Stimulated activated CD4-positive, alpha-beta T cell treated with anti-CD3 and anti-CD28 coated beads, Interleukin-4, amount 100 ng/mL, for 4 hours (primary cell): ENCODE measurements around the gene RAB40B.

Source experiments
- DNase-seq, 2 experiments: peaks; one replicate each; pipeline ENCODE4 v3.0.0-alpha.2; 2020

RAB40B gene

DNA sequence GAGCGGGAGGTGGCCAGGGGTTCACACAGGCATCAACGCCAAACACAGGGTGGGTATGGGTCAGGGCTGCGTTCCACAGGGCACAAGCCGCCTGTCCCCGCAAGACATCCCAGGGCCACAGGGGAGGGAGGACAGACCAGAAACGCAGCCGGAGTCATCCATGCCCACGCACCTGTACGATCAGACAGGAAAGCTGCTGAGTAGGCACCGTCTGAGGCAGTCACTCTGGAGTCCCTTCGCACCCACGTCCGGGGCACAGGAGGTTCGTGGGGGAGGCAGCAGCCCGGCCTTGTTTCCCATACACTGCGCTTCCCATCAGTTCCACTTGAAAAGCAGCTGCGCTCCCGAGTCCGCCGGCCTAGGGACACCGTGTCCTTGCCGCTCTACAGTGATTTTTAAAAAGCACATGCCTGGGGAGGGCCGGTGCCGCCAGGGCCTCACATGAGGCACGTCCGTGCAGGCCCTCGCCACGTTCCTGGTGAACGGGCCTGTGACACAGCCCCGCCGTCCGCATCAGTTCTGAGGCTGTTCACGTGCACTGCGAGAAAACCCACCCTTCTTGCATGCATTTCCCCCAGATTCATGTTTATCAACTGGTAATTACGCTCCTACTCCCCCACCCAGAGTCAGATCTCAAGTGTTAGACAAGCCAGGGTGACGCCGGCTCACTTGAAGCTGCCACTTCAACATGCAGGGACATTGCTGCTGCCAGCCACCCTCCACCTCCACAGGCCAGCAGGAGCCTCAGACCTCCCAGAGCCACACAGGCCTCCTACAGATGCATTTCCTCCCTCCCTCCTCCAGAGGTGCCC lies 85.0 kb downstream of the RAB40B start:
- DNase-seq = no peak

DNA sequence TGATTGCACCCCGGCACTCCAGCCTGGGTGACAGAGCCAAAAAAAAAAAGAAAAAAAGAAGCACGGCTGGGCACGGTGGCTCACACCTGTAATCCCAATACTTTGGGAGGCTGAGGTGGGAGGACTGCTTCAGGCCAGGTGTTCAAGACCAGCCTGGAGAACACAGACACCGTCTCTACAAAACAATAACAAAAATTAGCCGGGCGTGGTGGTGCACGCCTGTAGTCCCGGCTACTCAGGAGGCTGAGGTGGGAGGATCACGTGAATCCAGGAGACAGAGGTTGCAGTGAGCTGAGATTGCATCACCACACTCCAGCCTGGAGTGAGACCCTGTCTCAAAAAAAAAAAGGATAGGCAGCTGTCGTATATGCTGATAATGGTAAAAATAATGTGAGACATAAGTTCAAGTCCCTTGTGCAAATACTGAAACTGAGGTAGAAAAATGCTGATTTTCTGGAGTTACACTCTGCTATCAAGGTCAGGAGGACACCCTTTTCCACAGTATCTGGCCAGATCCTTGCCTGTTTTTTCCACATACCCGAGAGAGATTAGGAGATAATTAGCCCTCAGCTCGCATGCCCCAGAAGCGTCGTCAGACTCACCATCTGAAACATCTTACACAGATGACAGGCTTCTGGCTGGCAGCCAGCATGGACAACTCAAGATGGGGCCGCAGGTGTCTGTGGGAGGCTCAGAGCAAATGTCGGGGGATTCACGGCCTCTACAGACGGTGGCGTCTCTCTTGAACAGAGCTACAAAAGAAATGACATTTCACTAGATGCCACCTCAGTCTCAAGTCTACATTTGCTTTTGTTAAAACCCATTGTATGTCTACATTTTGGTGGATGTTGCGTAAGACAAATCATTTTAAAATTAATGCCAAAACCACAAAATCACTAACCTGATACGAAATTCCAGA lies 87.1 kb downstream of the RAB40B start:
- DNase-seq = no peak

DNA sequence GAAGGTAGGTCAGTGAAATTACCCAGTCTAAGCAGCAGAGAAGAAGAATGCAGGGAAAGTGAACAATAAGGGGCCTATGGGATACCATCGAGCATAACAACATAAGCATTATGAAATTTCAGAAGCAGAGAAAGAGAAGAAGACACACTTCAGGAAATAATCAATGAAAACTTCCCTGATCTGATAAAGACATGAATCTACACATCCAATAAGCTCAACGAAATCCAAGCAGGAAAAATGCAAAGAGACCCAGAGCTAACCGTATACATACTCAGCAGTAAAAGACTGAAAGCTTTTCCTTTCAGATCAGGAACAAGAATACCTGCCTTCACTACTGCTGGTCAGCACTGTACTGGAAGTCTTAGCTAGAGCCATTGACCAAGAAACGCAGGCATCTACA lies 88.8 kb downstream of the RAB40B start:
- no peak for DNase-seq

DNA sequence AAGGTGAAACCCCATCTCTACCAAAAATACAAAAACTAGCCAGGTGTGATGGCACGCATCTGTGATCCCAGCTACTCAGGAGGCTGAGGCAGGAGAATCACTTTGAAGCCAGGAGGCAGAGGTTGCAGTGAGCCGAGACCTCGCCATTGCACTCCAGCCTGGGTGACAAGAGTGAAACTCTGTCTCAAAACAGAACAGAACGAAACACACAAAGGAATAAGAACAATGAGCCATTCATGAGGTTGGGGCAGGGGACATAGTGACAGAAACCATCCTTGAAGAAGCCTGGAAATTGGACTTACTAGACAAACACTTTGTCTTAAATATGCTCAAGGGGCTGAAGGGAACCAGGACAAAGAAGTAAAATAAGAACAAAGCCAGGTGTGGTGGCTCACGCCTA lies 89.7 kb downstream of the RAB40B start:
- no peak for DNase-seq

DNA sequence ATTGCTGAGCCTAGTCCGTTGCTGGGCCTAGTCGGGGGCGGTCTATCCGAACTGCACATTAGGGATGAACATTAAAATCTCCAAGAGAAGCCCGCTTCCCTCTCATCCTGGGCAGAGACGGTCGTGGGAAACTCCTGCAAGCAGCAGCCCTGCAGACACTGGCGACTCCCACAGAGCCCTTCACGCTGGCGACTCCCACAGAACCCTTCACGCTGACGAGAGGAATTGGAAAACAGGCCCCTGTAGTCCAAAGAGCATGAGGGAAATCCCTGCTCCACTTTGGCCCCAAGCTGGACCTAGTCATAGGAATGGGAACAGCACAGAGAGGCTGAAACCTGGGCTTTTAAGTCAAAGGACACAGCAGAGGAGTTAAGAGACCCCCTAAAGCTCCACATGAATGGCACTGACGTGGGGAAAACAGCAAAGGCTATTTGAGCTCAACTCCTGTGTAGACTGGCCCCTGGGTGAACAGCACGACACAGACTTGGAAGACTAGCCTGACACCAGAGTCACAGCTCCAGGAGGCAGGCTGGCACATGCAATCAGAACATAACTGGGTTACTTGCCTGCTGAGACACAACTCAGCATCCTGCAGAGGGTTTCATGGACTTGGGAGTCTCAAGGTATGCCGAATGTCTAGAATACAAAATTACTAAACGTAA lies 92.4 kb downstream of the RAB40B start:
- no peak for DNase-seq
